Bone marrow (tissue), 2 donors: ENCODE measurements around the gene TMEM131.
"Not testable (repeated sequence)": the region's sequence is repeated elsewhere in the genome, so short reads cannot be mapped to it uniquely, and the experiment has no call there.

Experiments
- DNase-seq, 2 donors: peaks; one replicate each; lab custom pipeline; 2025; lab: John Stamatoyannopoulos, UW

TMEM131 gene

GRCh38 chr2:97991081-97991856, 4.5 kb downstream of the TMEM131 start:
- DNase-seq = no peak

DNA sequence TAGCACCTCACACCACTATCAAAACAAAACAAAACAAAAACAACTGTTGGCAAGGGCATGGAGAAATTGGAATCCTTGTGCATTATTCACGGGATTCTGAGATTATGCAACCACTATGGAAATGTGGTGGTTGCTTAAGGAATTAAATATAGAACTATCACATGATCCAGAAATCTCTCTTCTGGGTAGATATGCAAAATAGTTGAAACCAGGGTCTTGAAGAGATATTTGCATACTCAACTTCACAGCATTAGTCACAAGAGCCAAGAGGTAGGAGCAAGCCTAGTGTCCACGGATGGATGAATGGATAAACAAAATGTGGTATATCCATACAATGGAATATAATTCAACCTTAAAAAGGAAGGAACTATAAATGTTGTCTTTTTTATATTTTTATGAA, 7.0 kb downstream of the TMEM131 start:
- no peak for DNase-seq

DNA sequence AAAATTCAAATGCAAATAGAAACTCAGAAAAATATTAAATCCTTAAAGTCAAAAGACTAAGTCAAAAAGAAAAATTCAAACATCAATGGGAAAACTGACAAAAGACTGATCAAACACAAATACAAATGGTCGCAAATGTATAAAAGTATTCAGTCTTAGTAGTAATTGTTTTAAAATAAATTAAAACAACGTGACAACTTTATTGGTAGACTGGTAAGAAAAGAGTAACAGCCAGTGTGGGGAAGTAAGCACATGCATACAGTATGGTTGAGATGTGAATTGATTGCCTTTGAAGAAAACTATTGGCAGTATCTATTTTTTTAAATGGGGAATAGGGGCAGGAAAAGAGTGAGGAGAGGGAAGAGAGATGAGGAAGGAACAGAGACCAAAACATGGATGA, 9.8 kb downstream of the TMEM131 start:
- DNase-seq = no peak

- DNase-seq = no peak
Observed at GRCh38 chr2:97983698-97984097, 12.1 kb downstream of the TMEM131 start.

DNA sequence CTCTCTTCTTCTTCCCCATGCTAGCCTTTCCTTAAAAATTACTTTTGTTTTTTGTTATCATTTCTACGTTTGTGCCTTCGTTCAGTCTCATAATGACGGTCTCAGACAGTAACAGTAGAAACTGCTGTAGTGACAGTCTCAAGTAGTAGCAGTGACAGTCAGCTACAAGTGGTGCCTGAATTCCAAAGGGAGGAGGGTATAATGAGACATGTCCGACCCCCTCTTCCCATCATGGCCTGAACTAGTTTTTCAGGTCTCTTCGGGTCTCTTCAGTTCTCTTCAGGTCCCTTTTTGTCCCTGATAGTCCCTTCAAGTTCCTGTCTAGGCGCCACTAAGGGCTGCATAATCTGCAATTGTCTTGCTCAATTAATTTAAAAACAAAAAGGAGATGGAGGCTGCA, 12.6 kb downstream of the TMEM131 start:
- no peak for DNase-seq

GRCh38 chr2:97982621-97983020, 13.1 kb downstream of the TMEM131 start:
- DNase-seq = no peak

DNA sequence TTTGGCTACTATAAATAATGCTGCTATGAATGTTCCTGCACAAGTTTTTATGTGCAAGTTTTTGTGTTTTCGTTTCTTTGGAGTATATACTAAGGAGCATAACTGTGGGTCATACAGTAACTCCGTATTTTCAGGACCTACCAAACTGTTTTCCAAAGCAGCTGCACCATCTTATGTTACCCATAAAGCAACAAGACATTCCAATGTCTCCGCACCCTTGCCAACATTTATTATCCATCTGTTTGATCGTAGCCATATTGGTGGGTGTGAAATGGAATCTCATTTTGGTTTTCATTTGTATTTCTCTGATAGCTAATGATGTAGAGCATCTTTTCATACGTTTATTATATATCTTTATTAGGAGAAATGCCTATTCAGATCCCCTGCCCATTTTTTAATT, 13.8 kb downstream of the TMEM131 start:
- DNase-seq = no peak

DNA sequence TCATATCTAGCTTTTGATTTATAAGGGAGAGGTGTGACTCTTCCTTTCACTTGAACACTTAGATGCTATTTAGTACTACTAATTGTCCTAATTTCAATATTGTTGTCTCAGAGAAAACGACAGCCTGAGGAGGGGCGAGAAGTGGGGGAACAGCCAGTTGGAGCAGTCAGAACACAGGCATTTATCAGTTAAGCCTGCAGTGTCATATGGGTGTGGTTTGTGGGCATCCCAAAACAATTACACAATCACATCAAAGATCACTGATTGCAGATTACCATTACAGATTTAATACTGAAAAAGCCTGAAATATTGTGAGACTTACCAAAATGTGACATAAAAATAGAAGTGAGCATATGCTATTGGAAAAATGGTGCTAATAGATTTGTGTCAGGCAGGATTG, 15.8 kb downstream of the TMEM131 start:
- no peak for DNase-seq

DNA sequence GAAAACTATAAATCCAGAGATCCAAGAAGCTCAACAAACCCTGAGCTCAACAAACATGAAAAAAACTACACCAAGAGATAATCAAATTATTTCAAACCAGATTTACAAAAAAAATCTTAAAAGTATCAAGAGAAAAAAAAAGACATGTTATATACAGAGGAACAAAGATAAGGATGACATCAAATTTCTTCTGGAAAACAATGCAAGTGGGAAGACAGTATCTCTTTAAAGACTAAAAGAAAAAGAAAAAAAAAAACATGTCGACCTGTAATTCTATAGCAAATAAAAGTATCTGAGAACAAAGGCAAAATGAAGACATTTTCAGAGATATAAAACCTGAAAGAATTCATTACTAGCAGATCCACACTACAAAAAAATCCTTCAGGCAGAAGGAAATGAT, 21.3 kb downstream of the TMEM131 start:
- no peak for DNase-seq

- no peak for DNase-seq
Observed at GRCh38 chr2:97970293-97971060, 25.3 kb downstream of the TMEM131 start.

DNA sequence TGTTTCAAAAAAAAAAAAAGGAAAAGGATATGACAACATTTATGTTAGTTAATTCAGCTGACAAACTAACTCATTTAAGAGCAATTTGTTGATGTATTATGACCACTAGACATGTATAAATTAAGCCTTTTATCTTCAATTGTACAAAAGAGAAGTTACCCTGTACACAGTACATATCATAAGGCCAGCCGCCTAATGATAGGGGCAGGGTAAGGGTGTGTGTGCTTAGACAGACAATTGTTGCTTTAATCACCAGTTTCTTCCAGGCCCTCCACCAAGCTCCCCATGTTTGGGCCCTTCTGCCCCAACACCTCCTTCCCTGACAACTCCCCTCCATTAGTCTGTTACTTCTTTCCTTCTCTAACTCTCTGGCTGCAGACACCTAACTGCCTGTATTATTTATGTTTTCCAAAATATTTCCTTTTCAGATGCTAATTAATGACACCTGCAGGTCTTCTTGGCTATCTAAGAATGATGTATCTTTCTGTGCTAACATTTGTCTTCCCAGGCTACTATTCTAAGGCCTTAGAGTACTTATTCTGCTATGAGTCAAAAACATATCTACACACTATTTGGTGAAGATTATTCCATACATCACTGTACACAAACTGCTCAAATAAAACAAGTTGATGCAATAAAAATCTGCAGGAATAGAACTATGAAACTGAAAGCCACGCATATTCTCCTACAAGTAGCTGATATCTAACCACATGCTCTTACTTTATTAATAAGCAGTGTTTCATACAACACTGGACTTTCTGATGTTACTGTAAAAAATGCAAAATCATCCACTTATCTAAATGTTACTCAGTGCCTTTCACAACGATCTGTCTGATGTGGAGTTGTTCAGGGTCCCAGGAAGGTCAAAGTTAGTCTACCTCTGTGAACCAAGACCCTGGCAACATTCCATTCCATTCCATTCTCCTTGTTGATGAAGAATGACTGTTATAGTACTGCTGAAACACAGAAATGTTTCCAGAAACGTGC, 26.4 kb downstream of the TMEM131 start:
- no peak for DNase-seq

DNA sequence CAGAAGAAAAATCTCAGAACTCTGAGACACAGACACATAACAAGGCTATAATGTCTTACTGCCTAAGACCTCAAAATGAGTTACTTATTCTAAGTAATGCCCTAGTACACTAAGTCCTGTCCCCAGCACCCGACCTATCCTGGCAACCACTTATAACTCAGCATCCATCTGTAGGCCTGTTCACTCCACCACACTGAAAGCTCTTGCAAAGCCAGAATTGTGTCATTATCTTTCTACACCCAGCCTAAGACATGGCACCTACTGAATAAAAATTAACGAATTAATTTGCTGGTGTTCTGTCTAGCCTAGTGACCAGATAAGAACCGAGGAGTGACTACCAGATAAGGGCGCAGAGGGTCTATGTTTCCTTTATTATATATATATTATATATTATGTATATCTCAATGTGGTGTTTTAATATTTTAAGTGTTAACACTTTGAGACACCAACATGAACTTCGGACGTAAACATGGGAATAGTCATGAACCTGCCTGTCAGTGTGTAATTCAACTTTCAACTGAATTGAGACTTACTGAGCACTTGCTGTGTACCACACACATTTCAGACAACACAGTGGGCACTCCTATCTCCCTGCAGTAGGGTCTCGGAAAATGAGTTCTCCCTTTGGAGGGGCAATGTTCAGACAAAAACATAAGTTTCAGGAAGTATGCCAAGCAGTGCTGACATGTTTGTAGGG, 27.7 kb downstream of the TMEM131 start:
- no peak for DNase-seq

- DNase-seq = no peak
Observed at GRCh38 chr2:97967216-97967592, 28.5 kb downstream of the TMEM131 start.

DNA sequence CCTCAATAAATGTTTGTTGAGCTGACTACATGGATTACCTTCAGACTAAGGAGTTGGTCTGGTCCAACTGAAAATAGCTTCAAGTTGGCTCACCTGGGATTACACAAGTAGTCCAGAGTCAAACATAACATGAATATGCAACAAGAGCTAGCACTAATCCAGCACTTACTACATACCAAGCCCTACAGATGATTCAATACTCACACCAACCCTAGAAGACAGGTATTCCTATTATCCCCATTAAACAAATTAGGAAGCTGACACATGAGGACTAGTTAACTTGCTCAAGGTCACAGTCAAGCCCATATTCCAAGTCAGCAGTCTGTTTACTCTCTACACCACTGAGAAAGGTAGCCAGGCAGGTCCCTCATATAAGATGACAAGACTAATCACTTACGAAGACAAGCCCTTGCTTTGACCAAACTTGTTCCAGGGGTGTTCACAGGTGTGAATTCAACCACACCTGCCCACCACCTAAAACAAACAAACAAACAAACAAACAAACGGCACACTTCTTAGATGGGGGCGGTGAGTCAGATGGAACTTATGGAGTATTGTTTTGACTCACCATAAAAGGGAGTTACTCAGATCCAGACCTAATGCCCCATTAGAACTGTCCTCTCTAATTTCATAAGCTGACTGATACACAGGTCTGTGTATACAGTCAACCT, 29.1 kb downstream of the TMEM131 start:
- no peak for DNase-seq

DNA sequence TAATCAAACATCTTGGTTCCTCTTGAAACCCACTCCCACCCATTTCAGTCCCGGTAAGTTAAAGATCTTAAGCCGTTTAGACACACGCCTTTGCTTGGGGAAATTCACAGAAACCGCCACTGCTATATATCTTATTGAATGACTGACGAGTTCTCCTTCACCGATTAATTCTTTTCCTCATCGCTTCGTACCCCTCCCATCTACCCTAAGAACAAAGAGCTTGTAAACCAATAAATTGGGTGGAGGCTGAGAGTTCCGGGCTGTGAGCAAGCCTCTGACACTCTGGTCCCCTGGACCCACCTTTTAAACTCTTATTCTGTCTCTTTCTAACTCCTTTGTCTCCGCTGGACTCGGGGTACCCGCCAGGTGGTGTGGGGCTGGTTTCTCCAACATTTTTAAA, 30.6 kb downstream of the TMEM131 start:
- DNase-seq = no peak

DNA sequence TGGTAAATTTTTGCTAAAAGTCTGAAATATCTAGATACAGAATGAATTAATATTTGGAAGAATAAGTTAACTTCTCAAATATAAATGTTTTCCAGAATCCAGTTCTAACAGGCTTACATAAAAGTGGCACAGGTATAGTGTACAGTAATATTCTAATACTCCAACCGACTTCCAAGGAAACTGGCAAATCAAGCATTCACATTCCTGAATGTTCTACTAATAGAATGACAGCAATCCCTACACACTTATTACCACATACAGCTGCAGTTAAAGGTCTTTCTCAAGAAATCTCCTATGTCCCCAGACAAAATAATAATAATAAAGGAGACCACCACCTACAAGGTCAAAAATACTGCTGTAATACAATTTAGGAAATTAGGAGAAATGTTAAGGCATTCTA, 31.9 kb downstream of the TMEM131 start:
- DNase-seq = no peak

- no peak for DNase-seq
Observed at GRCh38 chr2:97963079-97963406, 32.7 kb downstream of the TMEM131 start.

DNA sequence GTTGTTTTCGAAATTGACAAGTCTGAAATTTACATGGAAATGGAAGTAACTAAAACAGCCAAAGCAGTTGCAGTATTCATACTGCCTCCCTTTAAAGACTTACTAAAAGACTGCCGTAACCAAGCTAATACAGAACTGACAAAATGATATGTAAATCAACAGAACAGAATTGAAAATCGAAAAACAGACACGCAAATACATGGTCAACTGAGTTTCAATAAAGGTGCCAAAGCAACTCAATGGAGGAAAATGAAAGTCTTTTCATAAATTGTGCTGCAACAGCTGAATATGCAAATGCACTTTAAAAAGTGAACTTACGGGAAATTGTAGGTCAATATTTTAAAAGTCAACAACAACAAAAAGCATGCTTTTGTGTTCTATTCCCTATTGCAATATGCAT, 34.2 kb downstream of the TMEM131 start:
- DNase-seq = no peak

- DNase-seq = no peak
Observed at GRCh38 chr2:97958184-97958583, 37.6 kb downstream of the TMEM131 start.

GRCh38 chr2:97957432-97958183, 38.1 kb downstream of the TMEM131 start:
- DNase-seq = no peak

DNA sequence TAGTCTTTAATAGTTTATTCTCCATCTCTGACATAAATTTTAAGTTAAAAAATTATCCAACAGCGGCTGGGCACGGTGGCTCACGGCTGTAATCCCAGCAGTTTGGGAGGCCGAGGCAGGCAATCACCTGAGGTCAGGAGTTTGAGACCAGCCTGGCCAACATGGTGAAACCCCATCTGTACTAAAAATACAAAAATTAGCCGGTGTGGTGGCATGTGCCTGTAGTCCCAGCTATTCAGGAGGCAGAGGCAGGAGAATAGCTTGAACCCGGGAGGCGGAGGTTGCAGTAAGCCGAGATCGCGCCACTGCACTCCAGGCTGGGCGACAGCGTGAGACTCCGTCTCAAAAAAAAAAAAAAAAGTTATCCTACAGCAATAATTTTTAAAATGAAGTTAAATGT, 39.0 kb downstream of the TMEM131 start:
- not testable (repeated sequence) for DNase-seq
